A673 (cell line): Measurements from ENCODE around the gene PADI1. TPM values are rescaled to one million over a fixed set of nuclear protein-coding genes. Genes with fewer than 3 reads are reported as not detected.
A peak's percentile ranks its signal among the peaks of the same experiment; 100 is the strongest.

ENCODE experiments used
- BruUV-seq: library from RNA; stranded (reverse); fragments of 400-500 nt; replicated peaks from 2 replicates; lab custom pipeline; 2021; lab: Mats Ljungman, UMichigan
- CTCF ChIA-PET: fragments of 300-600 bp; sonication (Branson Sonifier 250); formaldehyde crosslinking; loops from one replicate; lab custom pipeline; 2022; ENCODE audit warnings: antibody characterized with exemption; lab: Charles Lee
- POLR2A ChIA-PET: fragments of 300-600 bp; sonication (Branson Sonifier 250); formaldehyde crosslinking; loops from one replicate; lab custom pipeline; 2022; ENCODE audit warnings: antibody characterized with exemption; ENCODE audit not compliant: low non-redundant PET; lab: Charles Lee
- DNase-seq: peaks from one replicate; pipeline ENCODE4 v3.0.0-alpha.2; 2015; ENCODE audit warnings: low spot score
- H3K27ac ChIP-seq: fragments of 200-600 bp; sonication (generic); 2 replicates; pipeline ENCODE4 v1.5.1; 2016; ENCODE audit warnings: mixed run types, low read depth, mild to moderate bottlenecking, mixed read lengths, antibody characterized with exemption, low read length; ENCODE audit not compliant: poor library complexity, severe bottlenecking
- H3K27me3 ChIP-seq: fragments of 200-600 bp; sonication (generic); replicated peaks from 2 replicates; pipeline ENCODE4 v1.6.1; 2017; ENCODE audit warnings: mixed run types, low read depth, mild to moderate bottlenecking, mixed read lengths, antibody characterized with exemption, low read length; ENCODE audit not compliant: insufficient read depth, poor library complexity
- H3K36me3 ChIP-seq: fragments of 200-600 bp; sonication (generic); 2 replicates; pipeline ENCODE4 v1.6.1; 2016; ENCODE audit warnings: mixed run types, mild to moderate bottlenecking, mixed read lengths, antibody characterized with exemption, low read length; ENCODE audit not compliant: insufficient read depth, poor library complexity, severe bottlenecking
- H3K4me1 ChIP-seq: fragments of 200-600 bp; sonication (generic); 2 replicates; pipeline ENCODE4 v1.6.1; 2017; ENCODE audit warnings: mixed run types, mild to moderate bottlenecking, mixed read lengths, antibody characterized with exemption, low read length; ENCODE audit not compliant: insufficient read depth, poor library complexity, severe bottlenecking
- H3K4me3 ChIP-seq: fragments of 200-600 bp; sonication (generic); 2 replicates; pipeline ENCODE4 v1.5.1; 2016; ENCODE audit warnings: low read depth, mixed run types, mild to moderate bottlenecking, mixed read lengths, low read length; ENCODE audit not compliant: poor library complexity, severe bottlenecking
- H3K9me3 ChIP-seq: fragments of 200-600 bp; sonication (generic); 2 replicates; pipeline ENCODE4 v1.6.1; 2016; ENCODE audit warnings: mixed run types, low read depth, mild to moderate bottlenecking, mixed read lengths, antibody characterized with exemption, low read length; ENCODE audit not compliant: poor library complexity, severe bottlenecking
- CTCF ChIP-seq: fragments of 300-800, 200-600 bp; sonication (generic); conservative IDR thresholded peaks from 2 replicates; pipeline ENCODE4 v1.5.1; 2017; ENCODE audit warnings: low read depth, mild to moderate bottlenecking, antibody characterized with exemption, low read length, moderate library complexity, mixed read lengths
- EZH2 ChIP-seq: fragments of 200-600 bp; sonication (generic); IDR thresholded peaks from 2 replicates; pipeline ENCODE4 v1.6.1; 2017; ENCODE audit warnings: borderline replicate concordance, low read depth, mild to moderate bottlenecking, mixed read lengths, antibody characterized with exemption, low read length; ENCODE audit not compliant: poor library complexity, severe bottlenecking
- intact Hi-C: fragments of 100-400 bp; cut with micrococcal nuclease; formaldehyde crosslinking; loops from one replicate; pipeline ENCODE4 v1.10.0; 2022; ENCODE audit not compliant: unreplicated experiment
- total RNA-seq: library from RNA; stranded (reverse); gene quantifications from 2 replicates; pipeline ENCODE4 v1.2.3, GENCODE V29; 2021

PADI1 gene
- total RNA-seq, 1 experiment from 2014 or later, result 0.56 TPM

GRCh38 chr1:17213782-17214148 is 8.8 kb downstream of the PADI1 start:
- H3K4me1 ChIP-seq, result peaks cover 31% of the 10 kb centered on the region
- BruUV-seq, result no TSS peak
- peak overlapping the region; percentile 83 for H3K27ac ChIP-seq
- no peak for TF ChIP-seq CTCF
- TF ChIP-seq EZH2, result no peak
- no peak for DNase-seq
- no peaks in the 10 kb centered on the region for H3K36me3 ChIP-seq
- CTCF ChIA-PET, result no interaction called here
- no peaks in the 10 kb centered on the region for H3K9me3 ChIP-seq
- no peaks in the 10 kb centered on the region for H3K27me3 ChIP-seq
- POLR2A ChIA-PET, result no interaction called here
- no peak overlapping the region for H3K4me3 ChIP-seq
- intact Hi-C loops, result no loop called here

DNA sequence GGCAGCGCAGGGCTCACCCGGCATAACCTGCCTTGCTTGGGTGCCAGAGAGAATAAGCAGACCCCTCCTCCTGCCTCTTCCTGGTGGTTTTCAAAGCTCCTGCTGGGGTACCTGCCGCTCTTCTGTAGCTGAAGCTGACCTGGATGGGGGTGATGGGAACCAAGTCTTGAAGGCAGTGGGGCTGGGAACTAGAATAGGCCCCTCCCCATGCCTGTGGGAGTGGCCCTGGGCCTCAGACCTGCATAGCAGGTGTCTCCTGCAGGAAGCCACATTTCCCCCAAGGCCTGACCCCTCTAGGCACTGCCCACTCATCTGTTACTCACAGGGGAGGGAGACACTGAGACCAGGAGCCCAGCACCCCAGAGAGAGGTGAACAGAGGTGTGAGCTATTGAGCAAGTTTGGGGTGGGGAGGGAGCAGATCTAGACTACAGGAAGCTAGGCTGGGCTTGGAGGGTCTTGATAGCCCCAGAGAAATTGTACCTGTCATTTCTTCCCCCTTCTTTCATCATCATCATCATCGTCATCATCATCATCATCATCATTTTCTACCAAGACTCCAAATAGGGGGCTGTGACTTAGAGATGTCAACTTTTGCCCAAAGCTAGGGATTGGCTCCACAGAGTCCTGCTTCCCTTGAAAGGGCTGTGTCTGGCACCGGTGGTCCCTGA is 10.1 kb downstream of the PADI1 start:
- no peaks in the 10 kb centered on the region for H3K36me3 ChIP-seq
- no peaks in the 10 kb centered on the region for H3K9me3 ChIP-seq
- intact Hi-C loops, result no loop called here
- H3K27me3 ChIP-seq, result no peaks in the 10 kb centered on the region
- ChIA-PET POLR2A (interaction anchor here (0.6 kb wide), 1 partner anchor 8 kb away, joined by 14 read pairs; no protein-coding TSS in a partner anchor), CTCF (no interaction called here)
- TF ChIP-seq EZH2 (no peak), CTCF (no peak)
- H3K4me1 ChIP-seq, result peaks cover 22% of the 10 kb centered on the region
- no TSS peak for BruUV-seq
- H3K27ac ChIP-seq, result no peak overlapping the region
- DNase-seq, result no peak
- no peak overlapping the region for H3K4me3 ChIP-seq

DNA sequence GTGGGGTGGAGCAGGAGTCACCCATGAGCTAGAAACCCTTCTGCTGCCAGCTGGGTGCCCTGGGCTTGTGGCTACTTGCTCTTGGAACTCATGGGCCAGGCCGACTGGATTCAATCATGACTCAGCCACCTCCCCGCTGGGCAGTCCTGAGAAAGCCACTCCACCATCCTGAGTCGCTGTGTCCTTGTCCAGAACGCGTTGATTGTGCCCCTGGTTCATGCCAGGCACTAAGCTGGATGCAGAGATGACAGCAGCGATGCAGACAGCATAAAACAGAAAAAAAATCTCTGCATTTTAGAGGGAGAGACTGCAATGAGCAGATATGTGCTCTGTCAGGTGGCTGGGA is 10.6 kb downstream of the PADI1 start:
- intact Hi-C loops, result no loop called here
- Histone ChIP-seq H3K4me1 (peaks cover 22% of the 10 kb centered on the region), H3K9me3 (no peaks in the 10 kb centered on the region), H3K27ac (no peak overlapping the region), H3K4me3 (no peak overlapping the region), H3K36me3 (no peaks in the 10 kb centered on the region), H3K27me3 (no peaks in the 10 kb centered on the region)
- ChIA-PET POLR2A (no interaction called here), CTCF (no interaction called here)
- no peak for TF ChIP-seq EZH2
- TF ChIP-seq CTCF, result no peak
- DNase-seq, result no peak
- BruUV-seq, result no TSS peak
